OCI-LY3 (cell line): ENCODE measurements around the gene MYO7A.

Experiments
- CTCF ChIP-seq: fragments of 200-600, 300-600 bp; sonication (generic); IDR thresholded peaks from 2 replicates; pipeline ENCODE4 v1.5.1; 2014; ENCODE audit warnings: antibody characterized with exemption, low read length, low read depth
- EZH2phosphoT487 ChIP-seq: fragments of 200-600 bp; shearing (Covaris generic); IDR thresholded peaks from 2 replicates; pipeline ENCODE4 v1.6.1; 2018; ENCODE audit warnings: antibody characterized with exemption, mixed run types, low read depth

DNA sequence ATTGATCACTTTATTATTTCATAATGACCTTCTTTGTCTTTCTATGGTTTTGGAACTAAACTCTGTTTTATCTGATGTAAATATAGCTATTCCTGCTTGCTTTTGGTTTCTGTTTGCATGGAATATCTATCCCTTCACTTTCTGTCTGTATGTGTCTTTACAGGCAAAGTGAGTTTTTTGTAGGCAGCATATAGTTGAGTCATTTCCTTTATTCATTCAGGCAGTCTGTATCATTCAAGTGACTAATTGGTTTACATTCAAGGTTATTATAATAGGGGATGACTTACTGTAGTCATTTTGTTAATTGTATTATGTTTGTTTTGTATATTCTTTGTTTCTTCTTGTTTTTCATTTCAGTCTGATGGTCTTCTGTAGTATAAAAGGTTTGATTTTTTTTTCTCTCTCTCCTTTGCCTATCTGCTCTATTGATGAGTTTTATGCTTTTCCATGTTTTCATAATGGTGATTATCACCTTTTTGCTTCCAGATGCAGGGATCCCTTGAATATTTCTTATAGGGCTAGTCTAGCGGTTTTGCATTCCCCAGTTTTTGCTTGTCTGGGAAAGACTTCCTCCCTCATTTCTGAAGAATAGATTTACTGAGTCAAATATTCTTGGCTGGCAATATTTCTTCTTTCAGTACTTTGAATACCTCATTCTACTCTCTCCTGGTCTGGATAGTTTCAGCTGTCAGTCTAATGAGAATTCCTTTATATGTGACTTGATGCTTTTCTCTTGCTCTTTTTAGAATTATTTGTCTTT, 123.0 kb downstream of the MYO7A start:
- TF ChIP-seq CTCF (no peak), EZH2phosphoT487 (no peak)
